Hepatocyte (in vitro differentiated cells): ENCODE results near the gene POLR2H. TPM values are rescaled to one million over a fixed set of nuclear protein-coding genes. Genes with fewer than 3 reads are reported as not detected.

Source experiments
- DNase-seq: peaks from one replicate; pipeline ENCODE4 v3.0.0-alpha.2; 2016; ENCODE audit warnings: low spot score
- H2AFZ ChIP-seq: fragments of 200-600 bp; sonication (generic); 2 replicates; pipeline ENCODE4 v1.6.0; 2016; ENCODE audit warnings: antibody characterized with exemption, mild to moderate bottlenecking
- H3K27ac ChIP-seq: fragments of 200-600 bp; sonication (generic); 2 replicates; pipeline ENCODE4 v1.5.1; 2016; ENCODE audit warnings: mild to moderate bottlenecking
- H3K27me3 ChIP-seq: fragments of 200-600 bp; sonication (generic); 2 replicates; pipeline ENCODE4 v1.6.1; 2016
- H3K36me3 ChIP-seq: fragments of 200-600 bp; sonication (generic); replicated peaks from 2 replicates; pipeline ENCODE4 v1.5.1; 2016; ENCODE audit warnings: low read depth; ENCODE audit not compliant: insufficient read depth
- H3K4me1 ChIP-seq: fragments of 200-600 bp; sonication (generic); 2 replicates; pipeline ENCODE4 v1.5.1; 2016; ENCODE audit warnings: mild to moderate bottlenecking, moderate library complexity; ENCODE audit not compliant: insufficient read depth
- H3K4me2 ChIP-seq: fragments of 200-600 bp; sonication (generic); 2 replicates; pipeline ENCODE4 v1.6.0; 2016
- H3K4me3 ChIP-seq: fragments of 200-600 bp; sonication (generic); 2 replicates; pipeline ENCODE4 v1.5.1; 2016; ENCODE audit warnings: mild to moderate bottlenecking
- H3K79me2 ChIP-seq: fragments of 200-600 bp; sonication (generic); 2 replicates; pipeline ENCODE4 v1.6.0; 2017; ENCODE audit warnings: mild to moderate bottlenecking
- H3K9me2 ChIP-seq: fragments of 200-600 bp; sonication (generic); replicated peaks from 2 replicates; pipeline ENCODE4 v1.6.0; 2017; ENCODE audit warnings: mild to moderate bottlenecking; ENCODE audit not compliant: insufficient read depth
- H3K9me3 ChIP-seq: fragments of 200-600 bp; sonication (generic); 2 replicates; pipeline ENCODE4 v1.5.1; 2016; ENCODE audit warnings: low read depth, mild to moderate bottlenecking
- H4K20me1 ChIP-seq: fragments of 200-600 bp; sonication (generic); 2 replicates; pipeline ENCODE4 v1.6.0; 2016; ENCODE audit warnings: mild to moderate bottlenecking; ENCODE audit not compliant: insufficient read depth, poor library complexity, severe bottlenecking
- CTCF ChIP-seq: fragments of 200-600 bp; sonication (generic); IDR thresholded peaks from 2 replicates; pipeline ENCODE4 v1.5.1; 2016; ENCODE audit warnings: antibody characterized with exemption, mild to moderate bottlenecking; ENCODE audit not compliant: poor library complexity
- EZH2 ChIP-seq: fragments of 200-600 bp; sonication (generic); IDR thresholded peaks from 2 replicates; pipeline ENCODE4 v1.6.1; 2016; ENCODE audit warnings: antibody characterized with exemption, mild to moderate bottlenecking, borderline replicate concordance
- EZH2phosphoT487 ChIP-seq: fragments of 200-600 bp; sonication (generic); IDR thresholded peaks from one replicate; pipeline ENCODE4 v1.6.1; 2018; ENCODE audit warnings: antibody characterized with exemption, mild to moderate bottlenecking, low read depth, moderate library complexity; ENCODE audit not compliant: unreplicated experiment, severe bottlenecking
- WGBS: methylation state at CpG from one replicate; pipeline ENCODE4 v1.1.6; 2016; ENCODE audit warnings: low lambda C conversion rate; ENCODE audit errors: missing lambda C conversion rate; 5-methylcytosine and 5-hydroxymethylcytosine counted together
- polyA plus RNA-seq: library from polyadenylated mRNA; unstranded; fragments of >200 nt; fragmentation: Nextera tagmentation; extraction: Ambion mirVana; gene quantifications from 2 replicates; pipeline ENCODE4 v1.2.1, GENCODE V29; 2016
- total RNA-seq: library from RNA; depleted of rRNA; stranded (reverse); fragments of >200 nt; gene quantifications from 2 replicates; pipeline ENCODE4 v1.2.3, GENCODE V29; 2014

POLR2H gene
- total and polyA plus RNA-seq, 2 experiments from 2014 or later, result 106 to 125 TPM

GRCh38 chr3:184389384-184389783, 27.9 kb downstream of the POLR2H start:
- Histone ChIP-seq H3K4me1 (no peaks in the 10 kb centered on the region), H3K4me2 (no peak overlapping the region), H3K9me3 (no peaks in the 10 kb centered on the region), H3K36me3 (no peaks in the 10 kb centered on the region), H3K79me2 (no peaks in the 10 kb centered on the region), H3K9me2 (no peaks in the 10 kb centered on the region), H3K27ac (no peak overlapping the region), H4K20me1 (no peaks in the 10 kb centered on the region), H2AFZ (no peak overlapping the region), H3K27me3 (no peaks in the 10 kb centered on the region), H3K4me3 (no peak overlapping the region)
- DNase-seq, result no peak
- 77% methylated on average over 5 of the region's 5 CpGs for WGBS
- no peak for TF ChIP-seq CTCF
- TF ChIP-seq EZH2phosphoT487, result no peak

- Histone ChIP-seq H3K27me3 (no peaks in the 10 kb centered on the region), H3K4me2 (no peak overlapping the region), H3K4me3 (no peak overlapping the region), H3K36me3 (no peaks in the 10 kb centered on the region), H4K20me1 (no peaks in the 10 kb centered on the region), H2AFZ (no peak overlapping the region), H3K79me2 (no peaks in the 10 kb centered on the region), H3K9me2 (no peaks in the 10 kb centered on the region), H3K4me1 (no peaks in the 10 kb centered on the region), H3K9me3 (no peaks in the 10 kb centered on the region), H3K27ac (no peak overlapping the region)
- no peak for DNase-seq
- 91% methylated on average over 4 of the region's 5 CpGs for WGBS
- TF ChIP-seq EZH2, result no peak
- no peak for TF ChIP-seq CTCF
- TF ChIP-seq EZH2phosphoT487, result no peak
These were observed 28.5 kb downstream of the POLR2H start for GRCh38 chr3:184389935-184390528.

GRCh38 chr3:184391266-184391665, 29.8 kb downstream of the POLR2H start:
- no peak overlapping the region for H3K4me3 ChIP-seq
- H3K79me2 ChIP-seq, result no peaks in the 10 kb centered on the region
- H3K4me1 ChIP-seq, result no peaks in the 10 kb centered on the region
- 79% methylated on average over 3 of the region's 3 CpGs for WGBS
- H3K27ac ChIP-seq, result no peak overlapping the region
- no peaks in the 10 kb centered on the region for H3K9me2 ChIP-seq
- no peaks in the 10 kb centered on the region for H3K36me3 ChIP-seq
- DNase-seq, result no peak
- H3K4me2 ChIP-seq, result no peak overlapping the region
- no peak for TF ChIP-seq EZH2phosphoT487
- no peak for TF ChIP-seq EZH2
- no peak for TF ChIP-seq CTCF
- H3K9me3 ChIP-seq, result no peaks in the 10 kb centered on the region
- no peaks in the 10 kb centered on the region for H4K20me1 ChIP-seq
- H3K27me3 ChIP-seq, result no peaks in the 10 kb centered on the region
- H2AFZ ChIP-seq, result no peak overlapping the region

GRCh38 chr3:184395320-184395660, 33.8 kb downstream of the POLR2H start:
- Histone ChIP-seq H3K27ac (no peak overlapping the region), H3K79me2 (no peaks in the 10 kb centered on the region), H4K20me1 (no peaks in the 10 kb centered on the region), H3K36me3 (no peaks in the 10 kb centered on the region), H3K4me1 (no peaks in the 10 kb centered on the region), H3K27me3 (no peaks in the 10 kb centered on the region), H3K4me2 (no peak overlapping the region), H2AFZ (no peak overlapping the region), H3K4me3 (no peak overlapping the region), H3K9me3 (no peaks in the 10 kb centered on the region), H3K9me2 (no peaks in the 10 kb centered on the region)
- 86% methylated on average over 5 of the region's 5 CpGs for WGBS
- TF ChIP-seq CTCF (no peak), EZH2 (no peak), EZH2phosphoT487 (no peak)
- no peak for DNase-seq
